AG09309 (cell line): Measurements from ENCODE around the gene PARN.

Experiments
- DNase-seq: peaks from one replicate; pipeline ENCODE4 v3.0.0-alpha.2; 2010; ENCODE audit warnings: low read depth
- H3K4me3 ChIP-seq: 2 replicates; pipeline ENCODE4 v1.5.1; 2011; ENCODE audit warnings: mild to moderate bottlenecking, low read depth, low read length, moderate library complexity; ENCODE audit not compliant: control insufficient read depth
- TF ChIP-seq, protein P1 (sequence below): IDR thresholded peaks from 2 replicates; pipeline ENCODE4 v1.5.1; 2011; ENCODE audit warnings: mild to moderate bottlenecking, low read depth, low read length, inconsistent platforms; ENCODE audit not compliant: insufficient read depth, control insufficient read depth; ENCODE audit errors: missing control alignments

Gene PARN

DNA sequence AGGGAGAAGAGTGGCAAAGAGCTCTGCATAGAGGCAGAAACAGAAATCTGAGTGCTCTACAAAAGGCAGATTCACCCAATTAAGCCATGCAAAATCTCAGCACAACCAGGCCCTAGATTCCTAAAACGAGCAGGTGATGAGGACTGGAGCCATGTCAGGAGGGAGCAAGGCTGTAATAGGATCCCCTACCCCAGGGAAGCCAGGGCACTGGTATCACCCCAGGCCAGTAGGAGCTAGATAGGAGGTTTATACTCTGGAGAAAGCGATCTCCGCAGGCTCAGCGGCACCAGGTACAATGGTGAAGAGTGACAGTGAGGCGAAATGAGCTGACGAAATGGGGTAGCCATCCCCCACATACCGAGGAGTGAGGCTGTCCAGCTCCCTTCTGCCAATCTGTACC lies 171.5 kb downstream of the PARN start:
- no peak overlapping the region for H3K4me3 ChIP-seq
- TF ChIP-seq, protein P1, sequence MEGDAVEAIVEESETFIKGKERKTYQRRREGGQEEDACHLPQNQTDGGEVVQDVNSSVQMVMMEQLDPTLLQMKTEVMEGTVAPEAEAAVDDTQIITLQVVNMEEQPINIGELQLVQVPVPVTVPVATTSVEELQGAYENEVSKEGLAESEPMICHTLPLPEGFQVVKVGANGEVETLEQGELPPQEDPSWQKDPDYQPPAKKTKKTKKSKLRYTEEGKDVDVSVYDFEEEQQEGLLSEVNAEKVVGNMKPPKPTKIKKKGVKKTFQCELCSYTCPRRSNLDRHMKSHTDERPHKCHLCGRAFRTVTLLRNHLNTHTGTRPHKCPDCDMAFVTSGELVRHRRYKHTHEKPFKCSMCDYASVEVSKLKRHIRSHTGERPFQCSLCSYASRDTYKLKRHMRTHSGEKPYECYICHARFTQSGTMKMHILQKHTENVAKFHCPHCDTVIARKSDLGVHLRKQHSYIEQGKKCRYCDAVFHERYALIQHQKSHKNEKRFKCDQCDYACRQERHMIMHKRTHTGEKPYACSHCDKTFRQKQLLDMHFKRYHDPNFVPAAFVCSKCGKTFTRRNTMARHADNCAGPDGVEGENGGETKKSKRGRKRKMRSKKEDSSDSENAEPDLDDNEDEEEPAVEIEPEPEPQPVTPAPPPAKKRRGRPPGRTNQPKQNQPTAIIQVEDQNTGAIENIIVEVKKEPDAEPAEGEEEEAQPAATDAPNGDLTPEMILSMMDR = no peak
- DNase-seq = no peak

GRCh38 chr16:14456793-14457481 lies 173.1 kb downstream of the PARN start:
- no peak for DNase-seq
- no peak overlapping the region for H3K4me3 ChIP-seq
- TF ChIP-seq, protein P1 = no peak

DNA sequence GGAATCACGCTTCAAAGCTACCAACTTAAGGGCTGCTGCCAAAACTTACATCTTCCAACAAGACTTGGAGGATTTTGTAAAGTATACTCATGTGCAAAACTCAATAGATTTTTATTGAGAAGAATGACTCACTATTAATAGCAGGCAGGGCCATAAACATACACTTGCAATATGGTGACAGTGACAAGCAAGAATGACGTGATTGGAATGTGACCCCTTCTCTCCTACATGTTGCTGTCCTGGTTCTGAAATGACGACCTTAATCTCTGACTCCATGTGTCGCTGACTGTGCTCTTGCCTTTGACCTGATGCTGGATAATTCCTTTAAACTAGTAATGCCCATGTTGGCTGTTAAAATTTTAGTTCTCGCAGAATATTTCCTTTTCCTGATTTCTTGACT lies 174.5 kb downstream of the PARN start:
- TF ChIP-seq, protein P1 = no peak
- no peak overlapping the region for H3K4me3 ChIP-seq
- DNase-seq = no peak

DNA sequence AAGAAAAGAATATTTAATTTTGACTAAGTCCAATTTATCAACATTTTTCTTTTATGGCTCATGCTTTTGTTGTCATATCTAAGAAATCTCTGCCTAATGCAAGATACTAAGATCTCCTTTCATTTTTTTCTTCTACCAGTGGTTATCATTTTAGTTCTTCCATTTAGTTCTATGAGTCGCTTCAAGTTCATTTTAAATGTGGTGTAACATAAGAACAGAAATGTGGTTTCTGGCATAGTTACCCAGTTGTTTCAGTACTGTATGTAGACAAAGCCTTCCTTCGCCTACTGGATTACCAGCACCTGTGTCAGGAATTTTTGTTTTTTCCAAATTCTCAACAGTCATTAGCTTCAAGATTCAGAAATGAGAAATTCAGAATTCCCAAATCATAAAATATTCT lies 175.7 kb downstream of the PARN start:
- TF ChIP-seq, protein P1 = no peak
- H3K4me3 ChIP-seq = no peak overlapping the region
- peak; percentile 4 for DNase-seq

DNA sequence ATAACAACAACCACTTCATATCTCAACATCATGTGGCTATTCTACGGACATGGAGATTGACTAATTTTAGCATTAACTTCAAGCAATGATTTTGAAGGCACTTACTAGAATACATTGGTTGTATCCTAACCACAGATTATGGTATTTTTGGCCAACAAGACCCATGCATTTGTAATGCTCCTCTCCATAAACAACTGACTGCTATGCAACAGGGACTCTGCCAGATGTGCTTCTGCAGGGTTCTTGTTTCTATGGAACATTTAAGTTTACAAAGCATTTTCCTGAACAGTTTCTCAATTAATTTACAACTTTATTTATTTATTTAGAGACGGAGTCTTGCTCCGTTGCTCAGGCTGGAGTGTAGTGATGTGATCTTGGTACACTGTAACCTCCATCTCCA lies 178.0 kb downstream of the PARN start:
- H3K4me3 ChIP-seq = no peak overlapping the region
- DNase-seq = no peak
- TF ChIP-seq, protein P1 = no peak

GRCh38 chr16:14450846-14451245 lies 179.2 kb downstream of the PARN start:
- no peak for DNase-seq
- no peak overlapping the region for H3K4me3 ChIP-seq
- TF ChIP-seq, protein P1 = no peak

- TF ChIP-seq, protein P1 = no peak
- no peak overlapping the region for H3K4me3 ChIP-seq
- DNase-seq = peak; percentile 17
Observed at GRCh38 chr16:14449790-14450480, 180.1 kb downstream of the PARN start.
